ENCODE results near the gene CRK.
"Not testable (repeated sequence)": the region's sequence is repeated elsewhere in the genome, so short reads cannot be mapped to it uniquely, and the experiment has no call there.

GRCh38 chr17:1450261-1450660, 5.8 kb downstream of the CRK start:
- not testable (repeated sequence) for TF ChIP-seq CTCF (conservative IDR thresholded peaks at IDR 0.05 in 1 of 2, IDR thresholded peaks at IDR 0.05 in 1 of 2; ENCODE audit: extremely low read depth in 1 of 2, insufficient read depth in 1 of 2, low read depth in 1 of 2, low read length in 2 of 2); EZH2 (IDR thresholded peaks at IDR 0.05; ENCODE audit: borderline replicate concordance, low read length)
